ENCODE results near the gene RCAN1. TPM values are rescaled to one million over a fixed set of nuclear protein-coding genes. Genes with fewer than 3 reads are reported as not detected.

RCAN1 gene
- polyA plus RNA-seq, 2 of the 4 experiments (the other 2 are of a cell fraction), result 10.2 to 11.9 TPM

GRCh38 chr21:34603002-34603709, 11.8 kb downstream of the RCAN1 start:
- POLR2A ChIA-PET, result interaction anchor here (0.6 to 0.7 kb wide), 2 partner anchors 16 to 77 kb away, joined by 3 to 4 read pairs; no protein-coding TSS in a partner anchor
- H3K9me3 ChIP-seq, result no peaks in the 10 kb centered on the region
- H3K4me3 ChIP-seq, result no peak overlapping the region
- WGBS (ENCODE audit: missing lambda C conversion rate), result 28% methylated on average over 16 of the region's 19 CpGs
- ATAC-seq (peak; percentile 93 to 98), FAIRE-seq (no peak), DNase-seq (ENCODE audit: low read depth in 1 of 2, low spot score in 1 of 2) (peak; percentile 27 to 63)
- H3K4me1 ChIP-seq, result peaks cover 5% of the 10 kb centered on the region; the same call in 1 of the 3 replicates
- H3K4me2 ChIP-seq, result no peak overlapping the region
- no peak overlapping the region for H3K27ac ChIP-seq
- CTCF ChIA-PET, result interaction anchor here (0.6 to 3.8 kb wide), 42 partner anchors 9 to 1179 kb away, joined by 3 to 25 read pairs (median 4); no protein-coding TSS in a partner anchor
- TF ChIP-seq E2F6 (IDR thresholded peaks at IDR 0.05; ENCODE audit: borderline replicate concordance, low read depth) (no peak), KDM1A (IDR thresholded peaks at IDR 0.05; ENCODE audit: low read depth) (no peak), CTCF (IDR thresholded peaks at IDR 0.05) (peak; percentile 65), RAD21 (conservative IDR thresholded peaks at IDR 0.05 in 1 of 2, IDR thresholded peaks at IDR 0.05 in 1 of 2) (peak; percentile 77 to 81), PBX3 (IDR thresholded peaks at IDR 0.05) (no peak), SMC3 (IDR thresholded peaks at IDR 0.05) (peak; percentile 81)

- POLR2A ChIA-PET, result no interaction called here
- FAIRE-seq, result no peak
- TF ChIP-seq REST (IDR thresholded peaks at IDR 0.05) (no peak), RAD21 (conservative IDR thresholded peaks at IDR 0.05 in 1 of 2, IDR thresholded peaks at IDR 0.05 in 1 of 2) (no peak), EP300 (IDR thresholded peaks at IDR 0.05) (no peak), SMC3 (IDR thresholded peaks at IDR 0.05) (no peak), PBX3 (IDR thresholded peaks at IDR 0.05) (no peak), FOSB (CRISPR knock-in tag; IDR thresholded peaks at IDR 0.05) (no peak), KDM5A (IDR thresholded peaks at IDR 0.05) (no peak), MAFK (IDR thresholded peaks at IDR 0.05; ENCODE audit: partially characterized antibody) (no peak), POLR2A (IDR thresholded peaks at IDR 0.05; ENCODE audit: low read length) (no peak), HOXB13 (CRISPR knock-in tag; IDR thresholded peaks at IDR 0.05; ENCODE audit: low read depth) (no peak), RFX5 (IDR thresholded peaks at IDR 0.05) (no peak)
- H3K27ac ChIP-seq, result no peak overlapping the region
- H3K4me2 ChIP-seq, result no peak overlapping the region
- no peak for DNase-seq (ENCODE audit: low read depth in 1 of 2, low spot score in 1 of 2)
- WGBS (ENCODE audit: missing lambda C conversion rate), result 73% methylated on average over 4 of the region's 4 CpGs
- H3K4me1 ChIP-seq, result peaks cover 5% of the 10 kb centered on the region; the same call in 1 of the 3 replicates
- H3K9me3 ChIP-seq, result no peaks in the 10 kb centered on the region
- H3K4me3 ChIP-seq, result no peak overlapping the region
- ATAC-seq, result no peak
- CTCF ChIA-PET, result interaction anchor here (1.1 to 3.8 kb wide), 19 partner anchors 10 to 265 kb away, joined by 3 to 25 read pairs (median 7); no protein-coding TSS in a partner anchor
Measured at GRCh38 chr21:34602061-34602460, 12.9 kb downstream of the RCAN1 start.
